HG02973 (cell line): Measurements from ENCODE around the gene ICA1.

Source experiments
- ATAC-seq: cut with Tn5 transposase; IDR thresholded peaks from one replicate; pipeline ENCODE4 v1.9.1; 2021; ENCODE audit warnings: moderate library complexity; ENCODE audit not compliant: unreplicated experiment

The ICA1 gene

GRCh38 chr7:8135417-8135816, 126.5 kb downstream of the ICA1 start:
- no peak for ATAC-seq

GRCh38 chr7:8134089-8134733, 127.8 kb downstream of the ICA1 start:
- peak; percentile 76 for ATAC-seq

- no peak for ATAC-seq
Measured at GRCh38 chr7:8133188-8133848, 128.6 kb downstream of the ICA1 start.

- peak; percentile 37 for ATAC-seq
Measured at GRCh38 chr7:8131694-8132605, 130.0 kb downstream of the ICA1 start.

- ATAC-seq: no peak
Measured at GRCh38 chr7:8130663-8131062, 131.3 kb downstream of the ICA1 start.

GRCh38 chr7:8129318-8129659, 132.7 kb downstream of the ICA1 start:
- no peak for ATAC-seq

GRCh38 chr7:8128449-8129317, 133.3 kb downstream of the ICA1 start:
- no peak for ATAC-seq

GRCh38 chr7:8126601-8127167, 135.3 kb downstream of the ICA1 start:
- ATAC-seq: no peak

- ATAC-seq: peak; percentile 82
Measured at GRCh38 chr7:8125680-8126444, 136.1 kb downstream of the ICA1 start.

- ATAC-seq: no peak
Measured at GRCh38 chr7:8121243-8121642, 140.7 kb downstream of the ICA1 start.

GRCh38 chr7:8120390-8121058, 141.4 kb downstream of the ICA1 start:
- ATAC-seq: no peak

- no peak for ATAC-seq
Measured at GRCh38 chr7:8119262-8119661, 142.7 kb downstream of the ICA1 start.

GRCh38 chr7:8117195-8117594, 144.8 kb downstream of the ICA1 start:
- ATAC-seq: no peak

- ATAC-seq: peak; percentile 89
Measured at GRCh38 chr7:8115547-8116402, 146.2 kb downstream of the ICA1 start.

- peak; percentile 31 for ATAC-seq
Measured at GRCh38 chr7:8114175-8114574, 147.8 kb downstream of the ICA1 start.

GRCh38 chr7:8113184-8113583, 148.8 kb downstream of the ICA1 start:
- ATAC-seq: no peak

- ATAC-seq: no peak
Measured at GRCh38 chr7:8112685-8113084, 149.3 kb downstream of the ICA1 start.

- ATAC-seq: no peak
Measured at GRCh38 chr7:8111282-8111960, 150.5 kb downstream of the ICA1 start.
